Smooth muscle cell of the coronary artery (primary cell): ENCODE data around the gene STT3B. TPM values are rescaled to one million over a fixed set of nuclear protein-coding genes. Genes with fewer than 3 reads are reported as not detected.

Experiments
- total RNA-seq: library from RNA; depleted of rRNA; stranded (reverse); fragments of >200 nt; gene quantifications from 2 replicates; pipeline ENCODE4 v1.2.3, GENCODE V29; 2014; ENCODE audit warnings: low replicate concordance

STT3B gene
- total RNA-seq = 74.2 and 143 TPM in 2 replicates

DNA sequence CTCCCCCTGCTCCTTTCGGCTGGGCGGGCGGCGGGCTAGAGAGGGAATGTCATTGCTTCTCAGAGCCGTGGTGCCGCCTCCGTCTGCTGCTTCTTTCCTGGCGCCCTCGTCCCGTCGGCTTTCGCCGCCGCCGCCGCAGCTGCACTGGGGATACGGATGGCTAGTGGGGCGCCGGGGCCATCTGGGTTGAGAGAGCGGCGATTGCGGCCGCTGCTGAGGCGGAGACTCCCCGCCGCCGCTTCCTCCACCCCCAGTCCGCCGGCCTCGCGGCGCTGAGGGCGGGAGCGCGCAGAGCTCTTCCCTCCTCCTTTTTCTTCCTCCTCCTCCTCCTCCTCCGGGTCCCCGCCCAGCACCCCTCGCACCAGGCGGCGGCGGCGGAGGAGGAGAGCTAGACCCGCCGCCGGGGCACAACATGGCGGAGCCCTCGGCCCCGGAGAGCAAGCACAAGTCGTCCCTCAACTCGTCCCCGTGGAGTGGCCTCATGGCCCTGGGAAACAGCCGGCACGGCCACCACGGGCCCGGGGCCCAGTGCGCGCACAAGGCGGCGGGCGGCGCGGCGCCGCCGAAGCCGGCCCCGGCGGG is at the start of gene STT3B:
Gene STT3B (plus strand): TSS at position 339 of the 582 bp plus-strand sequence. CDS start 74 bp downstream, at position 413.

